Skeletal muscle tissue (tissue), 4 donors: Measurements from ENCODE around the gene WNT1. TPM values are rescaled to one million over a fixed set of nuclear protein-coding genes. Genes with fewer than 3 reads are reported as not detected.

Experiments used
- H3K27ac ChIP-seq: one replicate; pipeline ENCODE4 v1.7.0; 2013; ENCODE audit warnings: mild to moderate bottlenecking, low read depth, low read length, inconsistent platforms
- H3K27me3 ChIP-seq, 3 donors: one replicate each; pipeline ENCODE4 v1.7.0; 2013; ENCODE audit warnings: low read length in 3 of 3; ENCODE audit not compliant: control insufficient read depth in 3 of 3, insufficient read depth in 3 of 3
- H3K36me3 ChIP-seq, 3 donors: one replicate each; pipeline ENCODE4 v1.7.0; 2013; ENCODE audit warnings: low read length in 3 of 3; ENCODE audit not compliant: control insufficient read depth in 3 of 3, insufficient read depth in 3 of 3
- H3K4me1 ChIP-seq, 3 donors: one replicate each; pipeline ENCODE4 v1.7.0; 2013; ENCODE audit warnings: low read length in 3 of 3, mild to moderate bottlenecking in 3 of 3; ENCODE audit not compliant: control insufficient read depth in 3 of 3, insufficient read depth in 3 of 3
- H3K4me3 ChIP-seq, 3 donors: one replicate each; pipeline ENCODE4 v1.7.0; 2013; ENCODE audit warnings: low read length in 3 of 3
- H3K9ac ChIP-seq, 3 donors: one replicate each; pipeline ENCODE4 v1.7.0; 2013; ENCODE audit warnings: low read length in 3 of 3, mild to moderate bottlenecking in 3 of 3, moderate library complexity in 2 of 3, low read depth in 1 of 3
- H3K9me3 ChIP-seq, 3 donors: one replicate each; pipeline ENCODE4 v1.7.0; 2013; ENCODE audit warnings: low read length in 3 of 3; ENCODE audit not compliant: control insufficient read depth in 3 of 3
- total RNA-seq: library from RNA; depleted of rRNA; stranded (reverse); fragments of >200 nt; gene quantifications from one replicate; pipeline ENCODE4 v1.2.3, GENCODE V29; 2014
- donor health status: Osteomylitis.

WNT1 gene
- total RNA-seq, 1 donor from 2014 or later, result not detected

- peaks cover 76 to 88% (median 77%) of the 10 kb centered on the region in 3 donors for H3K36me3 ChIP-seq
- H3K4me3 ChIP-seq, result no peak overlapping the region
- no peaks in the 10 kb centered on the region for H3K9me3 ChIP-seq
- H3K27me3 ChIP-seq, result no peaks in the 10 kb centered on the region
- H3K9ac ChIP-seq, result no peak overlapping the region
- H3K4me1 ChIP-seq, result no peaks in the 10 kb centered on the region
- no peak overlapping the region for H3K27ac ChIP-seq
Measured at GRCh38 chr12:49025463-49025862, 47.3 kb downstream of the WNT1 start.

GRCh38 chr12:49026101-49026500 is 48.0 kb downstream of the WNT1 start:
- H3K4me3 ChIP-seq, result no peak overlapping the region
- H3K9ac ChIP-seq, result no peak overlapping the region
- no peaks in the 10 kb centered on the region for H3K27me3 ChIP-seq
- peaks cover 81 to 88% (median 83%) of the 10 kb centered on the region in 3 donors for H3K36me3 ChIP-seq
- no peaks in the 10 kb centered on the region for H3K4me1 ChIP-seq
- no peaks in the 10 kb centered on the region for H3K9me3 ChIP-seq
- no peak overlapping the region for H3K27ac ChIP-seq

DNA sequence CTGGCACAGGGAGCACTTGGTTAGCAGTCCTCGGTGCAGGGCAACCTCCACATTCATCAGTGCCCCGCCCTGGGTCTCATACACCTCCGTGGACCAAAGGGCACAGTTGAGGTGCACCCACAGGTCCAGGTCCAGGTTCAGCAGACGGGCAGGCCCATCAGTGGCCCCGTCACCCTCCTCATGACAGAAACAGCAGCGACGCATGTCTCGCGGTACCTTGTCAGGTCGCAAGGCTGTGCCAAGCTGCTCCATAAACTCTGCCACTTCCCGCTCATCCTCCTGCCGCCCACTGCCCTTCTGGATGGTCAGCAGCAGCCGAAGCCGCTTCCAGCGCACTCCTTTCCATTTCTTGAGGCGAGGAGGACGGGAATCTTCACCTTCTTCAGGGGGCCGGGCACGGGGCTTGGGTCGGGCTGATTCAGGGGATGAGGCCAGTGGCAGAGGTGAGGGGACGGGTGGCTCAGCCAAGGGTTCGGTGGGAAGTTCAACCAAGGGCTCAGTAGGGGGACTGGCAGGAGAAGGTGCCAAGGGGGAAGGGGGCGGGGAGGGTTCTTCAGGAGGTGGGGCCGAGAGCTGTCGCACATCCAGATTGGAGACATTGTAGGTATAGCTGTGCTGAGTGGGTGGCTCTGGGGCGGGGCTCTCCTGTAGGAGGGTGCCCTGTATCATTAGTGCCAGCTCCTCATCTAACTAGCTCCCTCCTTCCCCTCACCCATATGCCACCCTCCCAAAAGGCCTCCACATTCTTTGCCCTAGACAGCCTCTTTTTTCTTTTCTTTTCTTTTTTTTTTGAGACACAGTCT is 48.8 kb downstream of the WNT1 start:
- peaks cover 81 to 84% (median 83%) of the 10 kb centered on the region in 3 donors for H3K36me3 ChIP-seq
- no peak overlapping the region for H3K4me3 ChIP-seq
- no peaks in the 10 kb centered on the region for H3K27me3 ChIP-seq
- no peak overlapping the region for H3K9ac ChIP-seq
- H3K9me3 ChIP-seq, result no peaks in the 10 kb centered on the region
- H3K4me1 ChIP-seq, result no peaks in the 10 kb centered on the region
- no peak overlapping the region for H3K27ac ChIP-seq

- Histone ChIP-seq H3K36me3 (peaks cover 81 to 85% (median 83%) of the 10 kb centered on the region in 3 donors), H3K27ac (no peak overlapping the region), H3K4me3 (no peak overlapping the region), H3K27me3 (no peaks in the 10 kb centered on the region), H3K9me3 (no peaks in the 10 kb centered on the region), H3K9ac (no peak overlapping the region), H3K4me1 (no peaks in the 10 kb centered on the region)
Measured at GRCh38 chr12:49027846-49028555, 49.9 kb downstream of the WNT1 start.

GRCh38 chr12:49028666-49029275 is 50.6 kb downstream of the WNT1 start:
- H3K9ac ChIP-seq, result peak overlapping the region in 1 of 3 donors; percentile 25
- no peak overlapping the region for H3K27ac ChIP-seq
- no peaks in the 10 kb centered on the region for H3K27me3 ChIP-seq
- H3K4me3 ChIP-seq, result no peak overlapping the region
- no peaks in the 10 kb centered on the region for H3K9me3 ChIP-seq
- H3K4me1 ChIP-seq, result no peaks in the 10 kb centered on the region
- peaks cover 82 to 84% (median 83%) of the 10 kb centered on the region in 3 donors for H3K36me3 ChIP-seq

GRCh38 chr12:49030119-49030518 is 52.0 kb downstream of the WNT1 start:
- peaks cover 82 to 84% (median 83%) of the 10 kb centered on the region in 3 donors for H3K36me3 ChIP-seq
- H3K27ac ChIP-seq, result no peak overlapping the region
- no peak overlapping the region for H3K4me3 ChIP-seq
- no peaks in the 10 kb centered on the region for H3K27me3 ChIP-seq
- no peak overlapping the region for H3K9ac ChIP-seq
- no peaks in the 10 kb centered on the region for H3K9me3 ChIP-seq
- no peaks in the 10 kb centered on the region for H3K4me1 ChIP-seq

- H3K27me3 ChIP-seq, result no peaks in the 10 kb centered on the region
- peak overlapping the region in 1 of 3 donors; percentile 14 for H3K9ac ChIP-seq
- H3K27ac ChIP-seq, result no peak overlapping the region
- peaks cover 77 to 80% (median 80%) of the 10 kb centered on the region in 3 donors for H3K36me3 ChIP-seq
- no peak overlapping the region for H3K4me3 ChIP-seq
- H3K4me1 ChIP-seq, result no peaks in the 10 kb centered on the region
- H3K9me3 ChIP-seq, result no peaks in the 10 kb centered on the region
Measured at GRCh38 chr12:49030714-49031572, 52.8 kb downstream of the WNT1 start.

GRCh38 chr12:49031573-49032161 is 53.5 kb downstream of the WNT1 start:
- Histone ChIP-seq H3K9me3 (no peaks in the 10 kb centered on the region), H3K9ac (no peak overlapping the region), H3K27me3 (no peaks in the 10 kb centered on the region), H3K4me3 (no peak overlapping the region), H3K36me3 (peaks cover 72 to 78% (median 75%) of the 10 kb centered on the region in 3 donors), H3K27ac (no peak overlapping the region), H3K4me1 (no peaks in the 10 kb centered on the region)
